Chondrocyte (in vitro differentiated cells): Measurements from ENCODE around the gene MCM7. TPM values are rescaled to one million over a fixed set of nuclear protein-coding genes. Genes with fewer than 3 reads are reported as not detected.
A peak's percentile ranks its signal among the peaks of the same experiment; 100 is the strongest.

Experiments used
- DNase-seq: peaks from one replicate; pipeline ENCODE4 v3.0.0; 2021; ENCODE audit warnings: mixed read lengths, low spot score
- H3K27ac Mint-ChIP-seq: one replicate; pipeline ENCODE4 v1.8.0; 2021; ENCODE audit warnings: mild to moderate bottlenecking, moderate library complexity, mixed read lengths; ENCODE audit not compliant: unreplicated experiment
- H3K27me3 Mint-ChIP-seq: 2 replicates; pipeline ENCODE4 v1.8.0; 2021; ENCODE audit warnings: low read depth, mixed read lengths
- H3K36me3 Mint-ChIP-seq: 2 replicates; pipeline ENCODE4 v1.8.0; 2021; ENCODE audit warnings: low read depth, mixed read lengths
- H3K4me1 Mint-ChIP-seq: 2 replicates; pipeline ENCODE4 v1.8.0; 2021; ENCODE audit warnings: low read depth, mild to moderate bottlenecking, mixed read lengths
- H3K4me3 Mint-ChIP-seq: one replicate; pipeline ENCODE4 v1.8.0; 2021; ENCODE audit warnings: mild to moderate bottlenecking, moderate library complexity, mixed read lengths; ENCODE audit not compliant: unreplicated experiment
- H3K9me3 Mint-ChIP-seq: 2 replicates; pipeline ENCODE4 v1.8.0; 2021; ENCODE audit warnings: low read depth, mixed read lengths
- CTCF ChIP-seq: fragments of 200-600 bp; sonication (generic); IDR thresholded peaks from 2 replicates; pipeline ENCODE4 v1.5.0; 2021; ENCODE audit warnings: antibody characterized with exemption, mild to moderate bottlenecking, moderate library complexity
- total RNA-seq: library from RNA; stranded (reverse); gene quantifications from 3 replicates; pipeline ENCODE4 v1.2.1, GENCODE V29; 2021

Gene MCM7
- total RNA-seq, 1 donor from 2014 or later, result 34.0 TPM

- Mint-ChIP-seq H3K36me3 (no peaks in the 10 kb centered on the region), H3K27ac (no peak overlapping the region), H3K4me1 (no peaks in the 10 kb centered on the region), H3K9me3 (no peaks in the 10 kb centered on the region), H3K27me3 (no peaks in the 10 kb centered on the region), H3K4me3 (no peak overlapping the region)
- no peak for DNase-seq
- no peak for TF ChIP-seq CTCF
Observed at GRCh38 chr7:100142461-100142860, 41.3 kb upstream of the MCM7 start.

DNA sequence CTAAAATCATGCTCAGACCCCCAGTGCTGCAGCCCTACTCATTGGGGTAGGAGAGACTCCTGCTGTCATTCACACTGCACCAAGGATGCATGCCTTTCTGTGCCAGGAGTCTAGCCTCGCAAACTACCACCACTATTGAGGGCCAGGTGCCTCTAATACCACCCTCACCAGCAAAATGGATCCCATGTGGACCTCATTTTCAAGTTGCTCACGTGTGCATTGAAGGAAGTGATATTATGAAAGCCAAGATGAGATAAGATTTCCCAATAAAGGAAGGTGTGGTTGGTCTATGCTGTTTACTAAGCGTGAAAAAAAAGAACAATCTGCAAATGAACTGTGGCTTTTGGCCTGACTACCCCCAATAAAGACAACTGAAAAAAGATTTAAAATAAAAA, 40.4 kb upstream of the MCM7 start:
- no peak overlapping the region for H3K27ac Mint-ChIP-seq
- no peak overlapping the region for H3K4me3 Mint-ChIP-seq
- H3K27me3 Mint-ChIP-seq, result no peaks in the 10 kb centered on the region
- TF ChIP-seq CTCF, result no peak
- H3K36me3 Mint-ChIP-seq, result no peaks in the 10 kb centered on the region
- no peak for DNase-seq
- H3K4me1 Mint-ChIP-seq, result no peaks in the 10 kb centered on the region
- H3K9me3 Mint-ChIP-seq, result no peaks in the 10 kb centered on the region

GRCh38 chr7:100137851-100138760, 36.9 kb upstream of the MCM7 start:
- Mint-ChIP-seq H3K4me3 (no peak overlapping the region), H3K4me1 (no peaks in the 10 kb centered on the region), H3K27ac (no peak overlapping the region), H3K36me3 (no peaks in the 10 kb centered on the region), H3K9me3 (no peaks in the 10 kb centered on the region), H3K27me3 (no peaks in the 10 kb centered on the region)
- no peak for DNase-seq
- TF ChIP-seq CTCF, result no peak

GRCh38 chr7:100132697-100133151, 31.5 kb upstream of the MCM7 start:
- Mint-ChIP-seq H3K4me3 (no peak overlapping the region), H3K4me1 (peaks cover 10% of the 10 kb centered on the region), H3K9me3 (no peaks in the 10 kb centered on the region), H3K27ac (no peak overlapping the region), H3K36me3 (no peaks in the 10 kb centered on the region), H3K27me3 (no peaks in the 10 kb centered on the region)
- peak; percentile 87 for TF ChIP-seq CTCF
- no peak for DNase-seq

DNA sequence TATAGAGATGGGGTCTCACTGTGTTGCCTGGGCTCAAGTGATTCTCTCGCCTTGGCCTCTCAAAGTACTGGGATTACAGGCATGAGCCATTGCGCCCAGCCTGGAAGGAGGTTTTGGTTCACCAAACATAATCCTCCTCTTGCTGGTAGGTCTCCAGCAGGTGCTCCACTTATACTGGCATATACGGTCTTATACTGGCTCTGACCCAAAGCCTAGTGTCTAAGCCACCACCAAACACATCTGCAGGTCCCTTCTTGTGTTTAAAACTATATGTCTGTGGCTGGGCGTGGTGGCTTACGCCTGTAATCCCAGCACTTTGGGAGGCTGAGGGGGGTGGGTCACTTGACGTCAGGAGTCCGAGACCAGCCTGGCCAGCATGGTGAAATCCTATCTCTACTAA, 30.9 kb upstream of the MCM7 start:
- H3K4me3 Mint-ChIP-seq, result no peak overlapping the region
- DNase-seq, result no peak
- no peak overlapping the region for H3K27ac Mint-ChIP-seq

More for the DNA sequence above, 30.9 kb upstream of the MCM7 start:
- H3K36me3 Mint-ChIP-seq, result no peaks in the 10 kb centered on the region
- H3K9me3 Mint-ChIP-seq, result no peaks in the 10 kb centered on the region
- peaks cover 10% of the 10 kb centered on the region for H3K4me1 Mint-ChIP-seq
- TF ChIP-seq CTCF, result no peak
- no peaks in the 10 kb centered on the region for H3K27me3 Mint-ChIP-seq
